H54 (cell line): Measurements from ENCODE around the gene DSCAM.

Experiments used
- DNase-seq: peaks from one replicate; pipeline ENCODE4 v3.0.0; 2011; ENCODE audit warnings: low spot score, mixed read lengths; ENCODE audit not compliant: insufficient read length
- FAIRE-seq: peaks from 3 replicates; lab custom pipeline; 2011; peaks lifted over from hg19 to GRCh38; lab: Jason Lieb, UNC
- POLR2A ChIP-seq: IDR thresholded peaks from 2 replicates; pipeline ENCODE4 v1.6.1; 2011; ENCODE audit warnings: low read depth, mild to moderate bottlenecking, low read length

The DSCAM gene

GRCh38 chr21:40723966-40724365 is 123.0 kb downstream of the DSCAM start:
- FAIRE-seq, result no peak
- TF ChIP-seq POLR2A, result no peak
- DNase-seq, result no peak

- no peak for FAIRE-seq
- no peak for DNase-seq
- no peak for TF ChIP-seq POLR2A
Measured at GRCh38 chr21:40723317-40723716, 123.6 kb downstream of the DSCAM start.

GRCh38 chr21:40719615-40720014 is 127.3 kb downstream of the DSCAM start:
- DNase-seq (no peak), FAIRE-seq (no peak)
- TF ChIP-seq POLR2A, result no peak

GRCh38 chr21:40717028-40717427 is 129.9 kb downstream of the DSCAM start:
- no peak for TF ChIP-seq POLR2A
- DNase-seq (no peak), FAIRE-seq (no peak)

GRCh38 chr21:40714536-40714935 is 132.4 kb downstream of the DSCAM start:
- DNase-seq (no peak), FAIRE-seq (no peak)
- TF ChIP-seq POLR2A, result no peak

- FAIRE-seq, result no peak
- DNase-seq, result no peak
- TF ChIP-seq POLR2A, result no peak
Measured at GRCh38 chr21:40707656-40708244, 139.2 kb downstream of the DSCAM start.

GRCh38 chr21:40706806-40707655 is 139.9 kb downstream of the DSCAM start:
- FAIRE-seq, result no peak

GRCh38 chr21:40706176-40706575 is 140.8 kb downstream of the DSCAM start:
- FAIRE-seq, result no peak
- no peak for DNase-seq
- no peak for TF ChIP-seq POLR2A

More at GRCh38 chr21:40706806-40707655, 139.9 kb downstream of the DSCAM start:
- no peak for TF ChIP-seq POLR2A
- no peak for DNase-seq

- no peak for TF ChIP-seq POLR2A
- FAIRE-seq (no peak), DNase-seq (no peak)
Measured at GRCh38 chr21:40704141-40704540, 142.8 kb downstream of the DSCAM start.

- TF ChIP-seq POLR2A, result no peak
- DNase-seq (no peak), FAIRE-seq (no peak)
Measured at GRCh38 chr21:40699366-40699765, 147.6 kb downstream of the DSCAM start.

GRCh38 chr21:40696246-40696645 is 150.7 kb downstream of the DSCAM start:
- FAIRE-seq (no peak), DNase-seq (no peak)
- TF ChIP-seq POLR2A, result no peak

GRCh38 chr21:40689840-40690360 is 157.1 kb downstream of the DSCAM start:
- DNase-seq, result no peak
- no peak for FAIRE-seq
- TF ChIP-seq POLR2A, result no peak

GRCh38 chr21:40689217-40689616 is 157.7 kb downstream of the DSCAM start:
- no peak for DNase-seq
- no peak for TF ChIP-seq POLR2A
- no peak for FAIRE-seq

GRCh38 chr21:40688106-40688864 is 158.7 kb downstream of the DSCAM start:
- no peak for TF ChIP-seq POLR2A
- FAIRE-seq (no peak), DNase-seq (no peak)
